GM20000 (cell line): Measurements from ENCODE around the gene ERBB4.

Source experiments
- DNase-seq: peaks from one replicate; pipeline ENCODE4 v3.0.0; 2012; ENCODE audit warnings: low spot score
- CTCF ChIP-seq: IDR thresholded peaks from 2 replicates; pipeline ENCODE4 v1.5.1; 2012; ENCODE audit warnings: mild to moderate bottlenecking, control low read depth; ENCODE audit errors: extremely low read depth, missing control alignments

Gene ERBB4

GRCh38 chr2:211328126-211328525, 1210.5 kb downstream of the ERBB4 start:
- no peak for TF ChIP-seq CTCF
- no peak for DNase-seq
